B cell (primary cell): ENCODE measurements around the gene CBLN1. TPM values are rescaled to one million over a fixed set of nuclear protein-coding genes. Genes with fewer than 3 reads are reported as not detected.
"Not testable (repeated sequence)": the region's sequence is repeated elsewhere in the genome, so short reads cannot be mapped to it uniquely, and the experiment has no call there.

Source experiments
- ATAC-seq: fragments of 200-7000 bp; cut with Tn5 transposase; one replicate; pipeline ENCODE4 v1.10.0; 2021; ENCODE audit warnings: low read depth, mild to moderate bottlenecking, moderate number of reproducible peaks, moderate library complexity
- CTCF ChIA-PET: fragments of 350-600 bp; sonication (Branson Sonifier 250); formaldehyde crosslinking; loops from one replicate; lab custom pipeline; 2021; ENCODE audit warnings: antibody characterized with exemption, inconsistent platforms; lab: Charles Lee
- POLR2A ChIA-PET: fragments of 350-600 bp; sonication (Branson Sonifier 250); formaldehyde crosslinking; loops from one replicate; lab custom pipeline; 2021; ENCODE audit warnings: antibody characterized with exemption; lab: Charles Lee
- DNase-seq: peaks from one replicate; pipeline ENCODE4 v3.0.0; 2013
- H2AFZ ChIP-seq: 2 replicates; pipeline ENCODE4 v1.6.1; 2012; ENCODE audit warnings: mild to moderate bottlenecking, low read depth, low read length; ENCODE audit not compliant: insufficient read depth, poor library complexity, severe bottlenecking
- H3K27ac ChIP-seq, 2 donors: 1 replicate in 1 of 2; 2 replicates in 1 of 2; pipeline ENCODE4 v1.5.1; 2012 to 2013; ENCODE audit warnings: low read length in 2 of 2, mild to moderate bottlenecking in 2 of 2, moderate library complexity in 1 of 2
- H3K27me3 ChIP-seq, 4 experiments: fragments of 200-600 bp in 1 of 4; sonication (generic) in 1 of 4; replicated peaks in 1 of 4; 1 replicate in 2 of 4; 2 replicates in 2 of 4; pipeline versions ENCODE4 v1.6.1 to v1.7.0; 2013 to 2016; ENCODE audit warnings: low read length in 3 of 4, mild to moderate bottlenecking in 2 of 4, mixed read lengths in 1 of 4, moderate library complexity in 1 of 4; ENCODE audit not compliant: insufficient read depth in 4 of 4, control insufficient read depth in 3 of 4; ENCODE audit errors: control extremely low read depth in 1 of 4
- H3K36me3 ChIP-seq, 2 experiments: replicated peaks in 1 of 2; 1 replicate in 1 of 2; 2 replicates in 1 of 2; pipeline versions ENCODE4 v1.6.1 to v1.7.1; 2013; ENCODE audit warnings: low read length in 1 of 2; ENCODE audit not compliant: insufficient read depth in 2 of 2, control insufficient read depth in 1 of 2; ENCODE audit errors: control extremely low read depth in 1 of 2, extremely low read depth in 1 of 2
- H3K4me1 ChIP-seq, 2 donors: fragments of 200-600 bp in 1 of 2; sonication (generic) in 1 of 2; 1 replicate in 1 of 2; 2 replicates in 1 of 2; pipeline versions ENCODE4 v1.5.1 to v1.6.1; 2013 to 2017; ENCODE audit warnings: low read length in 2 of 2; ENCODE audit not compliant: control insufficient read depth in 2 of 2, insufficient read depth in 2 of 2
- H3K4me2 ChIP-seq: replicated peaks from 2 replicates; pipeline ENCODE3; 2012; ENCODE audit warnings: mild to moderate bottlenecking, low read depth, low read length; ENCODE audit not compliant: poor library complexity, severe bottlenecking
- H3K4me3 ChIP-seq, 5 experiments: fragments of 200-600 bp in 1 of 5; sonication (generic) in 1 of 5; 1 replicate in 3 of 5; 2 replicates in 2 of 5; pipeline versions ENCODE4 v1.5.1 to v1.7.0; 2011 to 2016; ENCODE audit warnings: low read length in 4 of 5, mild to moderate bottlenecking in 4 of 5, low read depth in 2 of 5, control low read depth in 1 of 5, moderate library complexity in 1 of 5; ENCODE audit not compliant: insufficient read depth in 1 of 5; ENCODE audit errors: control extremely low read depth in 1 of 5, extremely low read depth in 1 of 5
- H3K79me2 ChIP-seq: fragments of 200-600 bp; sonication (generic); one replicate; pipeline ENCODE4 v1.6.0; 2016; ENCODE audit warnings: low read length; ENCODE audit not compliant: control insufficient read depth, insufficient read depth
- H3K9ac ChIP-seq: fragments of 200-600 bp; sonication (generic); 2 replicates; pipeline ENCODE4 v1.6.1; 2017; ENCODE audit warnings: mild to moderate bottlenecking, low read length, moderate library complexity
- H3K9me3 ChIP-seq, 3 donors: one replicate each; pipeline versions ENCODE4 v1.6.1 to v1.7.1; 2013; ENCODE audit warnings: low read length in 2 of 3; ENCODE audit not compliant: control insufficient read depth in 2 of 3, insufficient read depth in 1 of 3; ENCODE audit errors: control extremely low read depth in 1 of 3
- H4K20me1 ChIP-seq: 2 replicates; pipeline ENCODE4 v1.6.0; 2012; ENCODE audit warnings: mild to moderate bottlenecking, low read length; ENCODE audit not compliant: insufficient read depth, control insufficient read depth, poor library complexity, severe bottlenecking
- H3K27ac Mint-ChIP-seq: one replicate; pipeline ENCODE4 v1.8.0; 2021; ENCODE audit warnings: mixed read lengths
- H3K27me3 Mint-ChIP-seq: one replicate; pipeline ENCODE4 v1.8.0; 2021; ENCODE audit warnings: mixed read lengths
- H3K4me1 Mint-ChIP-seq: one replicate; pipeline ENCODE4 v1.8.0; 2021; ENCODE audit warnings: mixed read lengths
- H3K4me3 Mint-ChIP-seq: one replicate; pipeline ENCODE4 v1.8.0; 2021; ENCODE audit warnings: mixed read lengths
- H3K9me3 Mint-ChIP-seq: one replicate; pipeline ENCODE4 v1.8.0; 2022; ENCODE audit warnings: mixed read lengths; ENCODE audit not compliant: insufficient read depth
- CTCF ChIP-seq: fragments of 200-600 bp; IDR thresholded peaks from one replicate; pipeline ENCODE4 v1.8.0; 2022; ENCODE audit warnings: antibody characterized with exemption, mild to moderate bottlenecking
- EZH2 ChIP-seq: IDR thresholded peaks from 2 replicates; pipeline ENCODE4 v1.6.1; 2012; ENCODE audit warnings: borderline replicate concordance, low read depth, mild to moderate bottlenecking, moderate library complexity, low read length; ENCODE audit not compliant: insufficient read depth, poor library complexity, severe bottlenecking
- WGBS: methylation state at CpG from one replicate; pipeline ENCODE4 v1.1.5; 2013; ENCODE audit warnings: missing lambda C conversion rate; ENCODE audit not compliant: insufficient coverage; 5-methylcytosine and 5-hydroxymethylcytosine counted together
- intact Hi-C: fragments of 100-400 bp; cut with micrococcal nuclease; formaldehyde crosslinking; loops from one replicate; pipeline ENCODE4 v1.10.0; 2022
- polyA plus RNA-seq: library from polyadenylated mRNA; depleted of rRNA; stranded (reverse); fragments of >200 nt; gene quantifications from 2 replicates; pipeline ENCODE4 v1.2.3, GENCODE V29; 2012
- total RNA-seq, 2 donors: library from RNA; stranded (reverse); fragments of 120-200 nt in 1 of 2; gene quantifications; 1 replicate in 1 of 2; 2 replicates in 1 of 2; pipeline versions ENCODE4 v1.2.3 to v1.2.4, GENCODE V29; 2013 to 2022

CBLN1 gene
- total and polyA plus RNA-seq, 2 donors (not counting 1 experiment from before 2014, with no cell fraction given): not detected

GRCh38 chr16:49248227-49248626, 33.4 kb downstream of the CBLN1 start:
- Histone ChIP-seq H3K27ac (no peak overlapping the region), H3K79me2 (no peaks in the 10 kb centered on the region), H3K4me3 (no peak overlapping the region), H3K9ac (no peak overlapping the region), H2AFZ (no peak overlapping the region), H3K4me2 (no peak overlapping the region), H3K36me3 (no peaks in the 10 kb centered on the region), H4K20me1 (no peaks in the 10 kb centered on the region), H3K27me3 (no peaks in the 10 kb centered on the region), H3K4me1 (no peaks in the 10 kb centered on the region), H3K9me3 (no peaks in the 10 kb centered on the region)
- DNase-seq (no peak), ATAC-seq (no peak)
- intact Hi-C loops: no loop called here
- Mint-ChIP-seq H3K27me3 (peaks cover 10% of the 10 kb centered on the region), H3K4me1 (no peaks in the 10 kb centered on the region), H3K4me3 (no peak overlapping the region), H3K9me3 (no peaks in the 10 kb centered on the region), H3K27ac (no peak overlapping the region)
- CTCF ChIA-PET: interaction anchor here (1.3 kb wide), 1 partner anchor 17 kb away, joined by 3 read pairs; no protein-coding TSS in a partner anchor
- POLR2A ChIA-PET: no interaction called here
- no peak for TF ChIP-seq EZH2
- TF ChIP-seq CTCF: no peak
- WGBS: no CpG with 5 or more reads among the region's 1 CpG

GRCh38 chr16:49236216-49236615, 45.4 kb downstream of the CBLN1 start:
- Mint-ChIP-seq H3K4me1 (no peaks in the 10 kb centered on the region), H3K27ac (no peak overlapping the region), H3K4me3 (no peak overlapping the region), H3K27me3 (no peaks in the 10 kb centered on the region), H3K9me3 (no peaks in the 10 kb centered on the region)
- CTCF ChIA-PET: no interaction called here
- no peak overlapping the region for H2AFZ ChIP-seq
- TF ChIP-seq EZH2: no peak
- no peak for TF ChIP-seq CTCF
- no peak for DNase-seq
- H3K4me2 ChIP-seq: no peak overlapping the region
- no peak for ATAC-seq
- no peaks in the 10 kb centered on the region for H4K20me1 ChIP-seq
- H3K9me3 ChIP-seq: no peaks in the 10 kb centered on the region
- H3K36me3 ChIP-seq: no peaks in the 10 kb centered on the region
- POLR2A ChIA-PET: no interaction called here
- H3K9ac ChIP-seq: no peak overlapping the region
- intact Hi-C loops: no loop called here
- H3K79me2 ChIP-seq: no peaks in the 10 kb centered on the region
- no peak overlapping the region for H3K27ac ChIP-seq
- 84% methylated on average over 2 of the region's 4 CpGs for WGBS
- no peak overlapping the region for H3K4me3 ChIP-seq
- H3K4me1 ChIP-seq: no peaks in the 10 kb centered on the region
- H3K27me3 ChIP-seq: no peaks in the 10 kb centered on the region

- H3K4me2 ChIP-seq, DNase-seq, H3K27ac ChIP-seq, ATAC-seq, H2AFZ ChIP-seq, H3K36me3 ChIP-seq, intact Hi-C loops, POLR2A ChIA-PET, H3K27me3 Mint-ChIP-seq, H3K4me1 ChIP-seq, H3K9ac ChIP-seq, H3K27me3 ChIP-seq, H3K9me3 Mint-ChIP-seq, CTCF ChIA-PET, H3K4me1 Mint-ChIP-seq, H3K4me3 ChIP-seq, H3K4me3 Mint-ChIP-seq, H3K9me3 ChIP-seq, H3K79me2 ChIP-seq, H3K27ac Mint-ChIP-seq, H4K20me1 ChIP-seq: not testable (repeated sequence)
- WGBS: 82% methylated on average over 3 of the region's 3 CpGs
These were observed 53.3 kb downstream of the CBLN1 start for GRCh38 chr16:49228335-49228734.
